HS-5 (cell line): ENCODE data around the gene ZMYND8.
"Not testable (repeated sequence)": the region's sequence is repeated elsewhere in the genome, so short reads cannot be mapped to it uniquely, and the experiment has no call there.

Experiments
- DNase-seq: peaks from one replicate; pipeline ENCODE4 v3.0.0-alpha.2; 2012; ENCODE audit warnings: low read depth

The ZMYND8 gene

DNA sequence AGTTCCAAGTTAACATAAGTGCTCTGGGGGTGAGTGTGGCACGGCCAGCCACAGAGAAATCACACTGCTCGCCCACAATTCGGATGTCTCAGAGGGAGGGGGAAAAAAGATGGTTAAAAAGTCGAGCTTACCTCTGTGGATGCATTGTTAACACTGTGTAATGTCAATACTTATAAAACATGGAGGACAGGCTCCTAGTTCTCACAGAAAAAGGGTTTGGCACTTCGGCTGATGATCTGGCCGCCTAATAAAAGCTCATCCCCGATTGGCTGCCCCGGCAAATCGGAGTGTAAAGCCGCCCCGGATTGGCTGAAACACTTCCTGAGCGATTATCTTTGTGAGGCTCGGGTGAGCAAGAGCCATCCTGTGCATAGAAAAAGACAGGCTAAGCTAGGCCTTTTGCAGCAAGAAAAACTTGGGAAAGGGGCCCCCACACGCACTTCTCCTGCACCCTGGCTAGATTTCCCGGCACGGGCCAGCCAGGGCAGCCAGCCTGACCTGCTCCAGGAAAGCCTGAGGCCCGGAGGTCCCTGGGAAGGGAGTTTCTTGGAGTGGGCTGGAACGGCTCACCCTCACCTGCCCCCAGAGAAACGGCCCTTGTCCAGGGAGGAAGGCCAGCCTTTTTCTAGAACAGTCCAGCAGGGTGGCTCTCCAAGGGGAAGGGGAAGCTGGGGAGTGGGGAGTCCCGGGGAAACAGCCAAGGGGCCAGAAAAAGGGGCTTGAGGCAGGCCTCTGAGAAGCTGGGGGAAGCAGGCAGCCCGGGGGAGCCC lies at the start of gene ZMYND8:
Gene ZMYND8 (minus strand): TSS at position 174 of the 770 bp plus-strand sequence. CDS start 29 bp downstream, at position 145.
- peak; percentile 100 for DNase-seq

DNA sequence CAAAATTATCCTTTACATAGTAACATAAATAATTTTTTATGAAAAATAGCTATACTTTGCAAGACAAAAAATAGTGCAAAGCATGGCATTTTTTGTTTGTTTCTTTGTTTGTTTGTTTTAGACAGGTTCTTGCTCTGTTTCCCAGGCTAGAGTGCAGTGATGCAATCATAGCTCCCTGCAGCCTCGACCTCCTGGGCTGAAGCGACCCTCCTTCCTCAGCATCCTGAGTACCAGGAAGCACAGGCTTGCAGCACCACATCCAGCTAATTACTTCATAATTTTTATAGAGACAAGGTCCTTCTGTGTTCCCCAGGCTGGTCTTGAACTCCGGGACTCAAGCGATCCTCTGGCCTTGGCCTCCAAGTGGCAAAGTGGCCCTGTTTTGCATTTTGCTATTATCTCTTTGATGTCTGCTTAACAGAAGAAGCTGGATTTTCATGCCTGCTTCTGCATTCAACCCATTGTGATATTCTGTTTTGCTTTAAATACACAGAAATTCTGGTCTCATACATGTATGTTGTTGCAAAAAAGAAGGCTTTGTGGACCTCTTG lies 49.4 kb upstream of the ZMYND8 start:
- no peak for DNase-seq

DNA sequence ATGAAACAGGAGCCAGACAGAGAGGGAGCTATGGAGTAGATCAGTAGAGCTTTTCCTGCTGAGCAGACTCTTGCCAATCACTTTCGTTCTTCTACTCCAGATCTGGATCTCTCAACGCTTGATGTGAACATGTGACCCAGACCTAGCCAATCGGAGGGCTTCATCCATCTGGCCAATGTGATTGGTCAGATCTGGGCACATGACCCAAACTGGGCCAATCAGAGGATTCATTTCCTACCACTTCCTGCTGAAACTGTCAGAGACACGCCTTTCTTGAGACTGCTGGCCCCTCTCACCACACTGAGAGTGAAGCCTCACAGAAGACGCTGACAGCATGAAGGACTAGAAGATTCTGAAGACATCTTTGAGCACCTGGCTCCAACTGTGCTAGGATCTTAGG lies 44.2 kb upstream of the ZMYND8 start:
- DNase-seq: no peak

DNA sequence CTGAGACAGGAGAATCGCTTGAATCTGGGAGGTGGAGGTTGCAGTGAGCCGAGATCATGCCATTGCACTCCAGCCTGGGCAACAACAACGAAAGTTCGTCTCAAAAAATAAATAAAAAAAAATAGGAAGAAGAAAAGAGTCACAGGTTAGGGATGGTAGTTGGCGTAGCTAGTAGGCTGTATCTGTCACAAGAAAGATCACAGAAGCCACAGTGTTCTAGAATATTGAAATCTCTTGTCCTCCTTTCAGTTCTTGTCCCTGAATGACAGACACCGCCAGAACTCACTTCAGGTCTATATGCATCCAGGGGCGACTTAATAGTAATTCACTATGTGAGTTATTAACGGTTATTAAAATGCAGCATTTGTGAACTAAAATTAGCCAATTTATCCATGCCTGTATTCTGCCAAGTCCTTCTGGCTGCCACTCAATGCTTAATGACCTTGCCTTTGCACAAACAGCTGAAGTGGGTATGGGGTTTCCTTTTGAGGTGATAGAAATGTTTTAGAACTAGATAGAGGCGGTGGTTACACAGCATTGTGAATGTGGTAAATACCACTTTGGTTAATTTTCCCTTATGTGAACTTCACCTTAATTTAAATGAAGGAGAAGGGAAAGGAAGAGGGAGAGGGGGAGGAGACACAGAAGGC lies 41.3 kb upstream of the ZMYND8 start:
- no peak for DNase-seq

DNA sequence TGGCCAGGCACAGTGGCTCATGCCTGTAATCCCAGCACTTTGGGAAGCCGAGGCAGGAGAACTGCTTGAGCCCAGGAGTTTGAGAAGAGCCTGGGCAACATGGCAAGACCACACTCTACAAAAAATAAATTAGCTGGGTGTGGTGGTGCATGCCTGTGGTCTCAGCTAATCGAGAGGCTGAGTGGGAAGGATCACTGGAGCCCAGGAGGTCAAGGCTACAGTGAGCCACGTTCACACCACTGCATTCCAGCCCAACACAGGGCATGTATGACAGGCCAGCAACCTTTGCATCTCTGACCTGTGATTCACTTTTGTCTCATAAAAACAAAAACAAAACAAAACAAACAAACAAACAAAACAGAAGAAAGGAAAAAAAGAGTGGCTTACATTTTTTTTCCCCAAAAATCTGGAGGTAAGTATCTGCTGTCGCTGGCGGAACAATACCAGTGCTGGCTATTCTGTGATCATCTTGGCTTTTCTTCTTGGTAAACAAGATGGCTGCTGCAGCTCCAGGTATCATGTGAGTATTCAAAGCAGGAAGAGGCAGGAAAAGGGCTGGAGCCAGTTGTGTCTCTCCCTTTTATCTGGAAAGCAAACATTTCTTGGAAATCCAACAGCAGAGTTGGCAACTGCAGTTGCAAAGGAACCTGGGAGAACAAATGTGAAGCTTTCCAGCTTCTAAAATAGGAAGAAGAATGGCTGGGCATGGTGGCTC lies 40.4 kb upstream of the ZMYND8 start:
- no peak for DNase-seq

DNA sequence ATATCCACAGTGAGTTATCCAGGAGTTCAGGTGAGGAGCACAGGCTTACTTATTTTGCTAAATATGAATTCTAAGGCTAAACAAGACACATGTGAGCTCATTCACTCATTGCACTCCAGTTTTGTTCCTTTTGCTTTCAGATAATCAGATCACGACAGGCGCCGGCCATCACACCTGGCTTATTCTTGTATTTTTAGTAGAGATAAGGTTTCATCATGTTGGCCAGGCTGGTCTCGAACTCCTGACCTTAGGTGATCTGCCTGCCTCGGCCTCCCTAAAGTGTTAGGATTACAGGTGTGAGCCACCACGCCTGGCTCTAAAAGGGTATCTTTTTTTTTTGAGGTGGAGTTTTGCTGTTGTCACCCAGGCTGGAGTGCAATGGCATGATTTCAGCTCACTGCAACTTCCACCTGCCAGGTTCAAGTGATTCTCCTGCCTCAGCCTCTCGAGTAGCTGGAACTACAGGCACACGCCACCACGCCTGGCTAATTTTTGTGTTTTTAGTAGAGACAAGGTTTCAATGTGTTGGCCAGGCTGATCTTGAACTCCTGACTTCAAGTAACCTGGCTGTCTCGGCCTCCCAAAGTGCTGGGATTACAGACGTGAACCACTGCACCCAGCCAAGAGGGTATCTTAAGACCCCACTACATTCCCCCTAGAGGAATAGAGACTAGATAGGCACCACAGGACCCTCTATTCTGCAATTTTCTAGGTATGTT lies 37.5 kb upstream of the ZMYND8 start:
- not testable (repeated sequence) for DNase-seq

DNA sequence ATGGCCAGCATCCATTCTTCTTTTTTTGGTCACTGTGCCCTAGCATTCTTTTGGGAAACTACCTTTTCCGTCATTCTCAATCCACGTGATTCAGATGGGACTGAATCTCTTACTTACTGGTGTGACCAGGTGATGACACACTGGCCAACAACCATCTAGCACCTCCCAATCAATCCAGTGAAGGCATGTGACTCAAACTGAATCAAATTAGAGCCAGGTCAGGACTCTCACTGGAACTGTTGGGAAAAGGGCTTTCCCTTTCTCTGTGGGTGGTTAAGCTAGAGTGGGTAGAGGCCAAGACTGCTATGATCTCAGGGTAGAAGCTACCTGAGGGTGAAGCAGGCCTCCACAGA lies 36.2 kb upstream of the ZMYND8 start:
- DNase-seq: peak; percentile 89

DNA sequence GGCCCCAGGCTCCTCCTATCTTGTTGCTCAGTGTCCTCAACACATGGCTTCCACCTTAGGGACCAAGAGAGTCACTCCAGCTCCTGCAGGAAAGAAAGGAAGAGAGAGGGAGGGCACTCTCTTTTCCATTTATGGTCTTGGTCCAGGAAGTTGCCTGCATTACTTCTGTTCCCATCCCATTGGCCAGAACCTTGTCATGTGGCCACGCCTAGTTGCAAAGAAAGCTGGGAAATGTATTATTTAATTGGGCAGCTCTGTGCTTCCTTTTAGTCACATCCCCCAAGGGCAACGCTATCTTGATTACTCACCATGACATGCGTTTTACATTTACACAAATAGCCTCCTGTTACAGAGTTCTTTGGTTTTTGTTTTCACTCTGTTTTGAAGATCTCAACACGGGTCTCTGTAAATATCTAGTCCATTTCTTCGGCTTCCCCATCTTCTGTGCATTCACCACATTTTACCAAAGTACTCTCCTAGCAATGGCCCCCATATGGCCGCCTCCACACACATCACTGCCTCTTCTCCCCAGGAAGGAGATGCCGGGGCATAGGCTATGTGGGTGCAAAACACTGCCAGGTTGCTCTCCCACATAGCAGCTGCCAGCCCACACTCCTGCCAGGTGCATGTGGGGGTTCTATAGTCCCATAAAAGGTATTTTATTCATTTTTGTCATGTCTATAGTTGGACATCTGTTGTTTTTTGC lies 35.7 kb upstream of the ZMYND8 start:
- DNase-seq: peak; percentile 100

DNA sequence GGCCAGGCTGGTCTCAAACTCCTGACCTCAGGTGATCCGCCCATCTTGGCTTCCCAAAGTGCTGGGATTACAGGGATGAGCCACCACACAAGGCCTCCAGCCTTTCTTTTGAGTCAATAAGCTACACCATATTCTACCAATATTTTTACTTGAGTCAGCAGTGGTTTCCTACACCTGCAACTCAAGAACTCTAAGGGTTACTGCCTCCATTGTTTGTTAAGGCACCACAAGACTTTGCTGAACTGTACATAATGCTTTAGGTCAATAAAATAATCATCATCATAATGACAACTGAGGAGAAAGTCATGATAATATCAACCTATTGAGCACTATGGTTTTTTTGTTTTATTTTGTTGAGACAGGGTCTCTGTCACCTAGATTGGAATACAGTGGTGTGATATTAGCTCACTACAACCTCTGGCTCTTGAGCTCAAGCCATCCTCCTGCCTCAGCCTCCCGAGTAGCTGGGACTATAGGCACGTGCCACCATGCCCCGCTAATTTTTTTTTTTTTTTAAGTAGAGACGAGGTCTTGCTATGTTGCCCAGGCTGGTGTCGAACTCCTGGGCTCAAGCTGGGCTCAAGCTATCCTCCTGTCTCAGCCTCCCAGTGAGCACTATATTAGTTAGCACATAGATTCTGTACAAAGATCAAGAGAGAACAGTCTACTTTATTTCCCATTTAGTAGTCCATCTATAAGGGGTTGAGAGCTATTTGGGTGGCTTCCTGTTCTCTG lies 34.9 kb upstream of the ZMYND8 start:
- DNase-seq: no peak

DNA sequence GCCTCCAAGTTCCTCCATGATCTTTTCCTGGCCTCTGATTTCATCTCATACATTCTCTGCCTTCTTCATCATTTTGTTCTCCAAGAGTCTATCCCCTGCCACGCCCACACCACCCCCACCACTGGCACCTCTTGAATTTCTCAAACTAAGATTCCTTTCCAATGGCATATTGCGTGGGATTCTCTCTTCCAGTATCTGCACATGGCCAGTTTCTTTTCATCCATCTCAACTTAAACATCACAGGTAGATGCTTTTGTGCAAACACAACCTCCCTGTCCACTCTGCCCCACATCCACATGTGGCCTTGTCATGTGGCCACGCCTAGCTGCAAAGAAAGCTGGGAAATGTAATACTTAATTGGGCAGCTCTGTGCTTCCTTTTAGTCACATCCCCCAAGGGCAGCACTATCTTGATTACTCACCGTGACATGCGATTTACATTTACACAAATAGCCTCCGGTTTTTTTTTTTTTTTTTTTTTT lies 33.4 kb upstream of the ZMYND8 start:
- DNase-seq: peak; percentile 98

DNA sequence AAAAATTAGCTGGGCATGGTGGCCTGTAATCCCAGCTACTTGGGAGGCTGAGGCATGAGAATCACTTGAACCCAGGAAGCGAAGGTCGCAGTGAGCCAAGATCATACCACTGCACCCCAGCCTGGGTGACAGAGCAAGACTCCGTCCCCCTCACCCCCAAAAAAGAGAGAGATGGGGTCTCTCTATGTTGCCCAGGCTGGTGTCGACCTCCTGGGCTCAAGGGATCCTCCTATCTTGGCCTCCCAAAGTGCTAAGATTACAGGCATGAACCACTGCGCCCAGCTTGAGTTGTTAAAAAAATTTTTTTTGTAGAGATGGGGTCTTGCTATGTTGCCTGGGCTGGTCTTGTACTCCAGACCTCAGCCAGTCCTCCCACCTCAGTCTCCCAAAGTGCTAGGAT lies 29.5 kb upstream of the ZMYND8 start:
- not testable (repeated sequence) for DNase-seq

DNA sequence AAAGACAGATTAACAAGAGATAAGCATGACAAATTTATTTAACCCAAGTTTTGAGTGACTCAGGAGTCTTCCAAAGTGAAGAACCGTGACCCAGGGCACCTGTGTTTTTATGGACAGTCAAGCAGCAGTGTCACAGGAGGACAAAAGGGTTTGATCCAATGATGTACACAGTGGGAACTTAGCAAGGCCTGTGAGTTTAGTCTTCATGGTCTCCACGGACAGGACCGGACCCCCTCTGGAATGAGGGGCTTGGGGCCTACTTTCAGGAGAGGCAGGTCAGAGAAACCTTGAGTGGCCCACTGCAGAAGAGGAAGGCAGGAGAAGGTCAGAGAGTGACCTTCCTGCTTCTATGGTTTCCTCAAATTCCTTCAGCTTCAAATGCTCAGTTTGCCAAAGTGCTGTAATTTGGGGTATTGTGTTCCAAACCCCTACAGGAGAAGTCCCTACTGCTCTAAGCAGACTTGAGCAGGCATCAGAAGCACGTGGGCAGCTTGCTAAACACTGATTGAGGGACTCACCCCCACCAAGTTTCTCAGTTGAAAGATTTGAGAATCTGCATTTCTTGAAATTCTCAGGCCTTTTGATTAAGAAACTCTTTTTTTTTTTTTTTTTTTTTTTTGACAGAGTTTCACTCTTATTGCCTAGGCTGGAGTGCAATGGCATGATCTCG lies 26.4 kb upstream of the ZMYND8 start:
- DNase-seq: no peak

DNA sequence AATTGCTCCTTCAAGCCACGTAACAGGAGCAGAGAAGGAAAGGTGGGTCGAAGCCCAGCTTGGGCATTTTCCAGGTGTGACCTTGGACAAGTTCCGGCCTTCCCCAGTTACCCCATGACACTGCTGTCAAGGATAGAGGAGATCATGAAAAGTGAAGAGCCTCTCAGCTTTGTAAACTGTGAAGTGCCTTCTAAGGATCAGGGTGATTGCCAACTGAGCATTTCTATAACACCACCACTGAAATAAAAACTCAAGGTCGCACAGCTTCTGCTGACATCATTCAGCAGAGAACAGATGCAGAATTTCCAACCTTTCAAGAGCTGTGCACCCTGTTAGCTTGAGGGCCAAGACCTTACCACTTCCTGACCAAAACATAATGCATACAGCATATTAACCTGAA lies 24.0 kb upstream of the ZMYND8 start:
- no peak for DNase-seq

DNA sequence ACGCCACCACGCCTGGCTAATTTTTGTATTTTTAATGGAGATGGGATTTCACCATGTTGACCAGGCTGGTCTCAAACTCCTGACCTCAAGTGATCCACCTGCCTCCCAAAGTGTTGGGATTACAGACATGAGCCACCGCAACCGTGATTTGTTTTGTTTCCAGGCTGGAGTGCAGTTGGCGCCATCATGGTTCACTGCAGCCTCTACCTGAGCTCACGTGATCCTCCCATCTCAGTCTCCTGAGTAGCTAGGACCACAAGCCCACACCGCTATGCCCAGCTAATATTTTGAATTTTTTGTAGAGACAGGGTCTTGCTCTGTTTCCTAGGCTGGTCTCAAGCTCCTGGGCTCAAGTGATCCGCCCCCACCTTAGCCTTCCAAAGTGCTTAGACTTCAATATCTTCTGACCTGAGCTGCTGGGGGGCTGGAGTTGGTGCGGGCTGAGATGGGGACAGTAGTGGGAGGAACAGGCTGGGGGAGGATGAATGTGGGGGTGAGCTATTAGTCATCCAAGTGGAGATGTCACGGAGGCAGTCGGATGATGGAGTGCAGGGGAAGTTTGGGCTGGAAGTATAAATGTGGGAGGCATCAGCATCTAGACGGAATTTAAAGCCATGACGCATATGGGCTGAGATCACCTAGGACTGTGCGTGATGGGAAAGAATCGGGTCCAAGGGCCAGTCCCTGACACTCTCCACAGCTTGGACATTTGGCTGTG lies 23.1 kb upstream of the ZMYND8 start:
- DNase-seq: no peak

DNA sequence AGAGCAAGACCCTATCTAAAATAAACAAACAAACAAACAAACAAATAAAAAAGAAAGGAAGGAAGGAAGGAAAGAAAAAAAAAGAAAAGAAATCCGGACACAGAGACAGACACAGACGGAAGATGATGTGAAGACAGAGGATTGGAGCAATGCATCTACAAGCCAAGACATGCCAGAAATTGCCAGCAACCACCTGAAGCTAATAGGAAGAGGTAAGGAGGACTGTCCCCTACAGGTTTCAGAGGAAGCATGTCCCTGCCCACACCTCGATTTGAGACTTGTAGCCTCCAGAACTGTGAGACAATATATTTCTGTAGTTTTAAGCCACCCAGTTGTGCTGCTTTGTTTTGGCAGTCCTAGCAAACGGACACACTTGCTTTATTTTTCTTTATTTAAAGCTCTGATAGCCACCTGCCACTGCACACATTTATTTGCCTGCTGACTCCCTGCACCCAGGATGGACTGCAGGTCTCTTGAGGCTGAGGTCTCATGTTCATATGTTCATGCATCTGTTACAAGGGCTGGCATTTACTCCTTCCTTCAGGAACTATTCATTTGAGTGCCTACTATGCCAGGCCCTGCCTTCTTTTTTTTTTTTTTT lies 20.7 kb upstream of the ZMYND8 start:
- no peak for DNase-seq

DNA sequence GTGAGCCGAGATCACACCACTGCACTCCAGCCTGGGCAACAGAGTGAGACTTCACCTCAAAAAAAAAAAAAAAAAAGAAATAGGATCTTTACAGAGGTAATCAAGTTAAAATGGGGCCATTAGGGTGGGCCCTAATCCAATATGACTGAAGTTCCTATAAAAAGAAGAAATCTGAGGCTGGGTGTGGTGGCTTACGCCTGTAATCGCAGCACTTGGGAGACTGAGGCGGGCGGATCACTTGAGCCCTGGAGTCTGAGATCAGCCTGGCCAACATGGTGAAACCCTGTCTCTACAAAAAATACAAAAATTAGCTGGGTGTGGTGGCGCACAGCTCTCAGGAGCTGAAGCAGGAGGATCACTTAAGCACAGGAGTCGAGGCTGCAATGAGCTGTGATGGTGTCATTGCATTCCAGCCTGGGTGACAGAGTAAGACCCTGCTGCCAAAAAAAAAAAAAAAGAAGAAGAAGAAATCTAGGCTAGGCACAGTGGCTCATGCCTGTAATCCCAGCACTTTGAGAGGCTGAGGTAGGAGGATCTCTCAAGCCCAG lies 19.7 kb upstream of the ZMYND8 start:
- DNase-seq: not testable (repeated sequence)

DNA sequence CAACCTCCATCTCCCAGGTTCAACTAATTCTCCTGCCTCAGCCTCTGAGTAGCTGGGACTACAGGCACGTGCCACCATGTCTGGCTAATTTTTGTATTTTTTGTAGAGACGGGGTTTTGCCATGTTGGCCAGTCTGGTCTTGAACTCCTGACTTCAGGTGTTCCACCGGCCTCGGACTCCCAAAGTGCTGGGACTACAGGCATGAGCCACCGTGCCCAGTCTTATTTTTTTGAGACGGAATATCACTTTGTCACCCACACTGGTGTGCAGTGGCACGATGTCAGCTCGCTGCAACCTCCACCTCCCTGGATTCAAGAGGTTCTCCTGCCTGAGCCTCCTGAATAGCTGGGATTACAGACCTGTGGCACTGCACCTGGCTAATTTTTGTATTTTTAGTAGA lies 17.6 kb upstream of the ZMYND8 start:
- not testable (repeated sequence) for DNase-seq

DNA sequence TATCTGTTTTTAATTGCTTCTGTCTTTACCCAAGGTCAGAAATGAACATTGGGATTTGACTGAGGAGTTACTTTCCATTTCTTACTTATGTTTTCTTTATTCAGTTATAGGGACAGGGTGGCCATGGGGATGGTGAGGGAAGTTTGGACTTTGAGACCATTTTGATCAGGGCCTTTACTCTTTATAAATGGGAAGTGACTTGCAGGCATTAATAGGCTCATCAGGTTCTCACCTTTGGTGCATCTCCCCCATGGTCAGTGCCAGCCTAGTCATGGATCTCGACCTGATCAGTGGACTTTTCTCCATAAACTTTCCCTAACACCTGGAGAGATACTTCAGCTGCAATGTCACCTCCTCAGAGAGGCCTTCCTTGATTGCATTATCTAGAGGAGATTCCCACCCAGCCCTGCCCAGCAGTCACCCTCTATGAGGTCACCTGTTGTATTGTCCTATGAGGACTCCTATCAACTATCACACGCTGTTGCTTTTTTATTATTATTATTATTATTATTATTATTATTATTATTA lies 16.8 kb upstream of the ZMYND8 start:
- DNase-seq: no peak
